ENCODE data around the gene MGAT4B.
"Not testable (repeated sequence)": the region's sequence is repeated elsewhere in the genome, so short reads cannot be mapped to it uniquely, and the experiment has no call there.

The MGAT4B gene

DNA sequence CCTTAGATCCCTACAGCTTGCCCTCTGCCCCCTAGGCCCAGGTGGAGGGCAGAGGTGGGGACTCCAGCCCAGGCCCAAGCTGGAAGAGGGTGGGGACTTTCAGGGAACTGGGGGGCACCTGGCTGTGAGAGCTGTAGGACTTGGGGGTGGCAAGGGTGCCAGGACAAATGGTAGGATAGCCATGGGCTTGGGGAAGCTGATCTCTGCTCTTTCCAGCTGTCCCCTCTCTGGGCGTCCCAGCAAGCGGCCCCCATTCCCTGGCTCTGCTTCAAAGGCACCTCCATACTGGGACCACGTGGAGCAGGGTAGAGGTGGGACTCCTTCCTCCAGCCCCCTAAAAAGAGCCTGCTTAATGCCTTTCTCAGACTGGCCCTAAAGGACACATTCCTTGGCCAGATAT lies 12.5 kb downstream of the MGAT4B start:
- DNase-seq, result no peak

DNA sequence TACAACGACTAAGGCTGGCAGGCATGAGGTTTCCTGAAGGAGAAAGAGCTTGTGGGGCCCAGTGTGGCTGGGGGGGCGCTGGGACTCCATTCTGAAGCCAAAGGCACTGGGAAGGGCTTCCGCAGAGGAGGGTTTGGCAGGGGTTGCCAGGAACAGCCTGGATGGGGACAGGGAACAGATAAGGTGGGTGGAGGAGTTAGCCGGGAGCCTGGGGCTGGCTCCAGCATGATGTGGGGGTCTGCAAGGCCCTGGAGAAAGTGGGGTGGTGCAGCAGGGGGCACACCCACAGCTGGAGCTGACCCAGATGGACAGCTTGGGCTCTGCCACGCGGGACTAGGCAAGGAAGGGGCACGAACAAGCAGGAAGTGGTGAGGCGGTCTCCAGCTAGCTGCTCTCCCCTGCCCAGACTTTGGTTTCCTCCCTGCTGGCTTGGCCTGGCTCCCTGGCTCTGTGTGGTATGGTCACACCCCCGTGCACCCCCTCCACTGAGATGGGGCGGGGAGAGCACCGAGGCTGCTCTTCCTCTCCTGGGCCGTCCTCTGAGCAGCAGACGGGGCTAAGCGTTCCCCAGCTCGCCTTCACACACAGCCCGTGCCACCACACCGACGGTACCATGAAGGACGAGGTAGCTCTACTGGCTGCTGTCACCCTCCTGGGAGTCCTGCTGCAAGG lies 13.1 kb downstream of the MGAT4B start, which contains the start of gene LTC4S:
Gene LTC4S, plus strand, starts transcription at position 519 of the 672 bp plus-strand sequence. Its CDS starts 95 bp downstream, at position 614.
- DNase-seq, result no peak

DNA sequence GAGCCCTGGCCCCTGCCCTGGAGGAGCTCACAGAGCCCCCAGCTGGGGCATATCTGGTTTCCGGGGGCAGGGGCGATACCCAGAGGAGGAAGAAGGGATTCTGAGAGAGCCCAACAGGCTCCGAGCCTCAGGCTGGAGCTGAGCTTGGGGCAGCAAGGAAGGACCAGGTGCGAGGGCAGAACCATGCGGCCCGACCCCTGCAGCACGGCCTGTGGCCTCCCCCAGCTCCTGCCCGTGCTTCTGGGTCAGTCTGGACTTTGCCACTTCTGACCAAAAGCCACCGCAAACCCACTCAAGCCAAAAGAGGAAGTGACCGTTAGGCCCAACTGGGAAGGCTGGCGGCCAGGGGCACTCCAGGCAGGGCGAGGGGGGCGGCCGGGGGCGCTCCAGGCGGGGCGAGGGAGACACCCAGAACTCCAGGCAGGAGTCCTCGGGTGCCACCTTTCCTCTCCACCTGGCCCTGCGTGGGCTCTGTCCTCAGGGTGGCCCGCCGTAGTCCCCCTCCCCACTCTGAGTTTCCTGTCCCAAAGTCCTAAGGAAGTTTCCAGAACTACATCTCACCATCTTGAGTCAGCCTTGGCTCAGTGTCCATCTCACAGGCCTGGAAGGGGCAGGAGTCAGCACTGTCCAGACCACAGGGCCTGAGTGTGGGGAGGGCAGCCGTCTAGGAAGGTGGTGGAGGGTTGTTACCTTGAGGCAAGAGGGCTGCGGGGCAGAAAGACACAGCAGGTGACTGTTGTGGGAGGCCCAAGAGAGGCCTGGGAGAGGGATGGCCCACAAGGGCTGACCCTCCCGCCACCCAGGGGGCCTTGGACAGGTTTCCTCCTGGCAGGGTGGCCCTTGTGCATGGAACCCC lies 13.8 kb downstream of the MGAT4B start:
- DNase-seq, result no peak

DNA sequence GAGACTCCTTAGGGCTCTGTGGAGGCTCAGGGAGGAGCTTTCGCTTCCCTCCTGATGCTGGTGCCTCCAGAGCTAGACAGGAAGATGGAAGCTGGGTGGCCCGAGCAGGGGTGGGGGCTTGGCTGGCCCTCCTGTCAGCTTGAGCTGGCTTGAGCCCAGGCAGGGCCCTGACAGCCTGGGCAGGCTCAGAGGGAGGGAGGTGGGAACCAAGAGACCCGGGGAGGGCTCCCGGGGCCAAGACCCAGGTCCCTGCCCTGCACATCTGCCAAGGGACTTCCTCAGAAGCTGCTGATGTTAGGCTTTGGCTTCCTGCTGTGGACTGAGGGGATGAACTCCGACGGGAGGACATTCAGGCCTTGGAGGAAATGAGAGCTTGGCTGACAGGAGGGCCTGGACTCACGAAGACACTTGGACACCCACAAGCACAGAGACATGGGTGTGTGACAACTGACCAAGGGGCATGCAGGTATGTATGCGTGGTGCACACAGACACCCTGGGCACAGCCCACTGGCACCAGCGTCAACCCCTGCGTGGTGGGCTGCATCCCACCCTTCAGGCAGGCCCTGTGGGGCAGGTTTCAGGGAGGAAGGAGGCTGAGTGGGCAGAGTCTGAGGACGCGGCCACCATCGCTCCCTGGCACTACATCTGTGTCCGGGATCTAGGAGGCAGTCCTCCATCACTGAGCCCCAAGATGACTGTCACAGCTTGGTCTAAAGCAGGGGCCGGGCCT lies 14.6 kb downstream of the MGAT4B start:
- DNase-seq, result no peak

DNA sequence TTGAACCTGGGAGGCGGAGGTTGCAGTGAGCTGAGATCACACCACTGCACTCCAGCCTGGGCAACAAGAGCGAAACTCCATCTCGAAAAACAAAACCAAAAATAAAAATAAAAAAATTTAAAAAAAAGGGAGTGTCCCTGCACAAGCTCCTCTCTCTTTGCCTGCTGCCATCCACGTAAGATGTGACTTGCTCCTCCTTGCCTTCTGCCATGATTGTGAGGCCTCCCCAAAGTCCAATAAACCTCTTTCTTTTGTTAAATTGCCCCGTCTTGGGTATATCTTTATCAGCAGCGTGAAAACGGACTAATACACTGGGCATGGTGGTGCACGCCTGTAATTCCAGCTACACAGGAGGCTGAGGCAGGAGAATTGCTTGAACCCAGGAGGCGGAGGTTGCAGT lies 17.4 kb downstream of the MGAT4B start:
- not testable (repeated sequence) for DNase-seq

DNA sequence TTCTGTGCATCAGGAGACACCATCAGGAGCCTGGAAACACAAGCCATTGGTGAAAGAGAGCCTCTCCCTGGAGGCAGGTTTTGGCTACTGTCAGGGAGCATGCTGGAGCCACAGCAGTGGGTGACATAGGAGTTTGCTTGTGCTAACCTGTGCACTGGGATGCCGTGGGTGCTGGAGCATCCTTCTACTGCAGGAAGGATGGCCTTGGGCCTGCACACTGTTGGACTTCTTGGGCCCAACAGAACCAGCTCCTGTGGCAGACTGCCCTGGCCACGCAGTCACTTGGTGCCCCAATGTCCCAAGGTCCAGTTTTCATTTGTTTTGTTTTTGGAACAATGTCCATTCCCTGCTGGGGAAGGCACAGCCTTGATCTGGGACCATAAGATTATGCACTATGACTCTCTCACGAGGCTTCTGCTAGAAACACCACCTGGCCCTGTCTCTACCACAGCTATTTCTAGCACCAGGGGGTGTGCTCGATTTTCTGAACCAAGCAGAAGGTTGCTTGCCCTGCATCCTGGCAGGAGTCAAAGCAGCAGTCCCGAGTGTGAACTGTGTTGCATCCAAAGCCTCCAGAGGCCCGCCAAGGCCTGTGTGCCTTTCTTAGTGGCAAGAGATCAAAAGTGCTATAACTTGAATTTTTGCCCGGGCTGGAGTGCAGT lies 18.3 kb downstream of the MGAT4B start:
- DNase-seq, result no peak

DNA sequence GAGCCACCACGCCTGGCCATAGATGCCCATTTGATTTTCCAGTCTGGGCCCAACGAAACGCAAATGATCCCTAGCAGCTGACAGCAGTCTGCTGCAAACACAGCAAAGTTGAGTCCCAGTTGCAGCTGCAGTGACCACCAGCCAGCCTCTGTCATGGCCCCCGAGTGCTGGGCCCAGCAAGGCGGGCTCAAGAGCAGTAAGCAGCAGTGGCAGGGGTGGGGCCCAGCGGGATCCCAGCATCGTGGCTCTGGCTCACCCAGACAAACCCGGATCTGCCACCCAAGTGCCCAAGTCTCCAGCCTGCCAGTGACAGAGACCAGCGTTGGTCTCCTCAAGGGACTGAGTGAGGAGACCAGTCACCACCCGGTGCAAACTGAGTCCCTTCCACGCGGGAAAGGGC lies 19.8 kb downstream of the MGAT4B start:
- no peak for DNase-seq

DNA sequence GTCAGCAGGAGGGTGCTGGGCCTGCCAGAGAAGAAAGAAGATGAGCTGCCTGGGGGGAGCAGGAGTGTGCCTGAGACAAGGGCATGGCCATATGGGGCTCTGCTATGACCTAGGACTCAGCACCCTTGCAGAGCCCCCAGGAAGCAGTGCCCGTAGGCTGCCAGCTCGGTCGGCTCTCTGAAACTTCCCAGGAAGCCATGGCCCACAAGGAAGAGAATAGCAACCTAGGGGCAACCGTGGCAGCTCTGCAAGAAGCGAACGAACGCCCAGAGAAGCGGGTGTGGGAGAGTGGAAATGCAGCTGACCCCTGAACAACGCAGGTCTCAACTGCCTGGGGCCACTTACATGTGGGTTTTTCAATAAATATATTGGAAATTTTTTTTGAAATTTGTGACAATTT lies 23.5 kb downstream of the MGAT4B start:
- no peak for DNase-seq

DNA sequence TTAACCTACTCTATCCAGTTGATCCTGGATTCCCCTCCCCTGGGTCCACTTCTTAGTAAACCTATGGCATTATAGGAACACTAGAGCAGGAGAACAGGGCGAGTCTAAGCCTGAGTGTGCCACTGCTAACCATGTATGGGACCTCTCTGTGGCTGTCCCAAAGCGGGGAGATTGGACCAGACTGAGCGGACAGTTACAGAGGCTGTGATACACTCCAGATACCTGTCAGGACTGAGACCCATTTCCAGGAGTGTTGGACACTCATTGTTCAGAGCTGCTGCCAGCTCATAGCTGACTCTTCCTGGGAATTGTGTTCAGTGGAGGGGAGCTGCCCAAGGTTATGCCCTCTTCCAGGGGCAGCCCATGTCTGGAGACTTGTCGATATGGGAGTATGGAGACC lies 24.8 kb downstream of the MGAT4B start:
- DNase-seq, result no peak

DNA sequence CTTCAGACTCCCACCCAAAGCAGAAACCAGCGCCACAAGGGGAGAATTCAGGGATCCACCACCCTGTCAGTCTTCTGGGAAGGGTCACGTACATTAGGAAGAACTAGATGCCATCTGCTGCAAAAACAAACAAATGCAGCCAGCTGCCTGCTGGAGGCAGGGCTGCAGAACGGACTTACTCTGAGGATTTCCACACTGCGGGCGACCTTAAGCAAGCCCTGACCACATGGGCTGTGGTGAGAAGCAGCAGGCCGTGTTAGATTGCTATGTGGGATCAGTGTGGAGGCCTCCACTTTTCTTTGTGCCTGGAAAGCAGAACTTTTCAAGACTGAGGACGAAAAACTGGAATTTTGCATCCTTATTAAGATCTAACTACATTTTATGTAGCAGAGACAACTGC lies 26.3 kb downstream of the MGAT4B start:
- DNase-seq, result no peak

DNA sequence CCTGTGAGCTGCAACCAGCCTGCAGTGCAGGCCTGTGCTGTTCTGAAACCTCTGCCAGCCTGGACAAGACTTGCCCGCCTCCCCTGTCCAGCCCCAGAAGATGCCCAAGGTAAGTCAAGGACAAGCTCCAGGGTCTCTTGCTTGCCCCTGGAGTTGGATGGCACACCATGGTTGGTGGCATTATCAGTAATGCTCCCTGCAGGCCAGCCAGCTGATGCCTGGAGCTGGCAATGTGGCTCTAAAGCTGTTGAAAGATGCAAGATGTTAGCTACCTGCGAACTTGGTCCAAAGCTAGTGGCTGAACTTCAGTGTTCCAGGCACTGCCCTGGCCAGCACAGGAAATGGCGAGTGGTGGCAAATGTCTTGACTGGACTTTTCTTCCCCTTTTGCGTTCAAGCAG lies 26.8 kb downstream of the MGAT4B start:
- DNase-seq, result no peak

DNA sequence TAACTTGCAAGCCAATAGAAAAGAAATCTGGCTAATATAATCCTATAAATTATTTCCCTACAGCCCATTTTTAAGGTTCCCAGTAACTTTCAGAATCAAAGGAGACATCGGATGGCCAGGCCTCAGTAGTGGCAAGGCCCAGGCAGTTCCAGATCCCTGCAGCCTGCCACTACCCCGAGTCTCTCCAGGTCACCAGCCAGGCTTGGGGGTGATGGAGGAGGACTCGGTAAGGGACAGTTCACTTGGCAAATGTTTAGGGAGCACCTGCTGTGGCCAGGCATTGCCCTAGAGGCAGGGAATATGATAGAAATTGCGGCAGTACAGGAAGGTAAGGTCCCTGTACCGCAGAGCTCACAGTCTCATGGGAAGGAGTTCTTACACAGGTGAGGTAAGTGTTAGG lies 28.1 kb downstream of the MGAT4B start:
- DNase-seq, result no peak

DNA sequence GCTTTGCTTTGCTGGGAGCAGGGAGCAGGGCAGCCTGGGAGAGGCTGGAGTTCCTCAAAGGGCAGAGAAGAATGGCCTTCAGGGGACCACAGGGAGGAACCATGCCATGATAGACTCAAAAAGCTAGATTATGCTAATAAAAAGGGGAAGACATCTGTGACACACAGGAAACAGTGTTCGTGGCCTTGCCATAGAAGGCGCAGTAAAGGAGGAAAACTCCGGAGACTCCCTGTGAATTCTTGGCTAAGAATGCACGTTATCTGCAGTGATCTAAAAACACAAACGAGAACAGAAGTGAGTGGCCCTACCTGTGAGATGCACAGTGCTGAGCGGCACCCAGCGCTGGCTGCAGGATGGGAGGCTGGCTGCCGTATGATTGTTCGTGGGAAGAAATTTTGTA lies 28.8 kb downstream of the MGAT4B start:
- no peak for DNase-seq

DNA sequence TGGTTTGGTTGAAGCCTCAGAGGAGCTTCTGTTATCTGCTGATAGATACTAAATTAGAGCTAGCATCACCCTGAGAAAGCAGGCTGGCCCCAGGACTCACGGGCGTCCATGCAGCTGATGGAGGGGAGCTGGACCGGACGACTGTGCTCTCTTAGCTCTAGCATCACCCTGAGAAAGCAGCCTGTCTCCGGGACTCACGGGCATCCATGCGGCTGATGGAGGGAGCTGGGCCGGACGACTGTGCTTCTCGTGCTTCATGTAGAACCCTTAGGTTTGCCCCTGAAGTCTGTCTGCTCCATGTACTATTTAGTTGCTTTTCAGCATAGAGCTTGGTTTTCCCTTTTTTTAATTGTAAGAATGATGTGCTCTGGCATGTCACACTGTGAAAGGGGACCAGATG lies 29.2 kb downstream of the MGAT4B start:
- no peak for DNase-seq

DNA sequence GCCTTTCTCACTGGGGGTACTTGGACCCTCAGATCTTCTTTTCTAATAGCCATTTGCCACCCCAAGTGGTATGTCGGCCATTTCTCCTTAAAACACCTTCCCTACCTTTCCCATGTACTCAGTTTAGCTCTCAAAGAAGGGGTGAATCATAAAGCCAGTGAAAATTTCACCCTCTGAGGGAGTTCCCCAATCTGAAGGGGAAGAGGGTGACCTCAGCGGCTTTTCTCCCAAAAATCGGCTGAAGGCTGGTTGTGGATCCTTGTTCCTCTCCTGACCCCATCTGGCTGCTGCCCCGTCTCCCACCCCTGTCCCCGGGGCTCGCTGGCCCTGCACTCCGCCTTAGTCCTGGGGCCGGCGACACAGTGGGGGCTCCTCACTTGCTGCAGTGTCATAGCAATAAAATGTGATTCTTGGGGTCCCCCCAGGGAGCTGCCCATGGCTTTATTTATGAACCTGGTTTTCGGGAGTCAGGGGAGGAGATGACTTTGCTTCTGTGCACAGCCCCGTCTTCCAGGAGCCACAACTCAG lies 30.2 kb downstream of the MGAT4B start:
- no peak for DNase-seq

DNA sequence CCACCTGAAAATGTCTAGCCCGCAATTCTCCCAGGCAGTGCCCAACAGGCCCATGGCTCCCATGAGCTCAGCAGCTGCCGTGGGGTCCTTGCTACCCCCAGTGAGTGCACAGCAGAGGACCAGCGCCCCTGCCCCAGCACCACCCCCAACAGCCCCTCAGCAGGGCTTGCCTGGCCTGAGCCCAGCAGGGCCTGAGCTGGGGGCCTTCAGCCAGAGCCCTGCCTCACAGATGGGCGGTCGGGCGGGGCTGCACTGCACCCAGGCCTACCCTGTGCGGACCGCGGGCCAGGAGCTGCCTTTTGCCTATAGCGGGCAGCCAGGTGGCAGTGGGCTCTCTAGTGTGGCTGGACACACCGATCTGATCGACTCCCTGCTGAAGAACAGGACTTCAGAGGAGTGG lies 32.2 kb downstream of the MGAT4B start:
- no peak for DNase-seq

DNA sequence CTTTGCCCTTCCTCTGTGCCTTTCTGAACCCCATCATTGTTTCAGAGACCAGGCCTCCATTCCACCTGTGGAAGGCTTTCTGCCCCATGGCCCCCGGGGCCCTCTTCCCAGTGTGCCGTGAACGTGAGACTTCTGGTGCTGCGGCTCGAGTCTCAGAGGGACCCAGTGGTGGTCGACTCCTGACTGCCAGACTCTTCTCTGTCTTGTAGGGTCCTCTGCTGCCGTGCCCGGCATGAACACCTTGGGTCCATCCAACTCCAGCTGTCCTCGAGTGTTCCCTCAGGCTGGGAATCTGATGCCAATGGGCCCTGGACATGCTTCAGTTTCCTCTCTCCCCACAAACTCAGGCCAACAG lies 33.0 kb downstream of the MGAT4B start:
- no peak for DNase-seq

DNA sequence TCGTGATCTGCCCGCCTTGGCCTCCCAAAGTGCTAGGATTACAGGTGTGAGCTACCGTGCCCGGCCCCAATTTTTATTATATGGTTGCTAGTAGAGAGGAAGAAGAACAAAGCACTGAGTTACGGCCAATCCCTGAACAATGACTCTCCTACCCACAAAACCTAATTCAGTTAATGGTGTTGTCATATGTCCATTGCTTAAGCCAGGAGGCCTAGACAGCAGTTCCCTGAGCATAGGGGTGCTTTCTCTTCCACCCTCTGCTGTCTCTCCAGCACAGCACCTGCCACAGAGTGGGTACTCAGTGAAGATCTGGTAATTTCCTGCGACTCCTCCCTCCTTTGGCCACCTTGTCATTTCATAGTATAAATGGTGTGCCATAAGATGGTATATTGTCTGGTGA lies 34.3 kb downstream of the MGAT4B start:
- no peak for DNase-seq

DNA sequence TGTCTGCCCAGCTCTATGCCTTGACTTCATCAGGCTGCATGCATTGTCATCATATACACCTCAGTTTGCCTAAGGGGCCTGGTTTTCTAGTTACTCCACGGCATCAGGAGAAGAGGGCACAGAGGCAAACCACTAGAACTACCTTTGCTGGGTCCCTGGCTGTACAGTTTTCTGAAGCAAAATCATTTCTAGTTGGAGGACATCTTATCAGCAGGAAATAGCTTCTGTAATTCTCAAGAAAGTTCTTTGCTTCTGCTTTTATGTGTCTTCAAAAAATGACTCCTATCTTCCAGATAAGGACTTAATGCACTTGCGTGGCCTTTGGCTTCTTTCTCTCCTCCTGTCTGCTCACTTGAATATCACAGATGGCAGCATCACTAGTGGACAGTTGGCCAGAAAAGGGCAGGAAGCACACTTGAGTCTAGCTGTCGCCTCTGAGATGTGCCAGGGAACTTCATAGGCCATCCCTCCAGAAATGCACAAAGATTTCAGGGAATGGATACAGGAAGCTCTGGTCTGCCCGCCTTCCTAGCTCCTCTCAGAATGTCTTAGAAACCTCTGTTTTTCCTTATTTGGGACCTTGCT lies 35.3 kb downstream of the MGAT4B start:
- DNase-seq, result no peak

DNA sequence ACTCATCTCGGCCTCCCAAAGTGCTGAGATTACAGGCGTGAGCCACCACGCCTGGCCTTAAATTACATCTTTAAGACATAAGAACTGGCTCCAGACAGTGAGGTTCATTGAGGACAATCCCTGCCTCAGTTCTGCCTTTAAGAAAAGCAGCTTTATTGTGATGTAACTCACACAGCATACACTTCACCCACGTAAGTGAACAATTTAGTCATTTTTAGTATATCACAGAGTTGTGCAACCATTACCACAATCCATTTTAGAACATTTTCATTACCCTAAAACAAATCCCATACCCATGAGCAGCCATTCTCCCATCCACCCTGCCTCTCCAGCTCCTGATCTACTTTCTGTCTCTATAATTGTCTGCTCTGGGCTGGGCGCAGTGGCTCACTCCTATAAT lies 36.9 kb downstream of the MGAT4B start:
- DNase-seq, result no peak

DNA sequence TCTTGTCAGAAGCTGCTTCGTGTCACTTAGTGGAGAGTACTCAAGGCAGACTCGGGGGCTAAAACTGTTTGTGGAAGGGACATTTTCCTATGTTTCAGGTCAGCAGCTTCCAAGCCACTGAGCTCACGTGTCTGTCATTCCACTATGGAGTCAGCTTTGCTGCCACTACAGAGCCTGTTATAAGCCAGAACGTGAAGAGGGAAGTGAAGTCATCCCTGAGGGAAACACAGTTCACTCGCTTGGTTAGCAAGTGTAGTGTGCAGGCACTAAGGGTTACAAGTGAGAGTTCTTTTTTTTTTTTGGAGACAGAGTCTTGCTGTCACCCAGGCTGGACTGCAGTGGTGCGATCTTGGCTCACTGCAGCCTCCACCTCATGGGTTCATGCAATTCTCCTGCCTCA lies 37.4 kb downstream of the MGAT4B start:
- no peak for DNase-seq

DNA sequence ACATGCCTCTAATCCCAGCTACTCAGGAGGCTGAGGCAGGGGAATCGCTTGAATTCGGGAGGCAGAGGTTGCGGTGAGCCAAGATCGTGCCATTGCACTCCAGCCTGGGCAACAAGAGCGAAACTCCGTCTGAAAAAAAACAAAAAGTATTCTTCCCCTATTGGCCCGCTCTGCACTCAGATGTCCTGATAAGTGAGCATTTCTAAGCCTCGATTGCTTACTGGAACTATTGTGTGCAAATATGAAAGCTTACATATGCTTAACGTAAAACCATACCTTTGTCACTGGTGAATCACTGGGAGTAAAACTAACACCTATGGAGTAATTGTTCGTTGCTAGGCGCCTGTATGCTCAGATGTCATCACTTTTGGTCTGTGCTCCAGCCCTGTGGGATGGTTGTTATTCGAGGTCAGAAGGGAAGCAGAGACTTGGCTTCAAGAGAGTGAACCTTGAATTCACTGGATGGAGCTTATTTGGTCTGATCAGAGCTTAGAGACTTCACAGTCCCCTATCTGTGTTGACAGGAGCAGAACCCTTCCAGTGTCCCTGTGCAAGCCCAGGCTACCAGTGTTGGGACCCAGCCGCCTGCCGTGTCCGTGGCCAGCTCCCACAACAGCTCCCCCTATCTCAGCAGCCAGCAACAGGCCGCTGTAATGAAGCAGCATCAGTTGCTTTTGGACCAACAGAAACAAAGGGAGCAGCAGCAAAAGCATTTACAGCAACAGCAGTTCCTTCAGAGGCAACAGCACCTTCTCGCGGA lies 38.2 kb downstream of the MGAT4B start:
- no peak for DNase-seq
